ENCODE results near the gene GIPC2.

Gene GIPC2

DNA sequence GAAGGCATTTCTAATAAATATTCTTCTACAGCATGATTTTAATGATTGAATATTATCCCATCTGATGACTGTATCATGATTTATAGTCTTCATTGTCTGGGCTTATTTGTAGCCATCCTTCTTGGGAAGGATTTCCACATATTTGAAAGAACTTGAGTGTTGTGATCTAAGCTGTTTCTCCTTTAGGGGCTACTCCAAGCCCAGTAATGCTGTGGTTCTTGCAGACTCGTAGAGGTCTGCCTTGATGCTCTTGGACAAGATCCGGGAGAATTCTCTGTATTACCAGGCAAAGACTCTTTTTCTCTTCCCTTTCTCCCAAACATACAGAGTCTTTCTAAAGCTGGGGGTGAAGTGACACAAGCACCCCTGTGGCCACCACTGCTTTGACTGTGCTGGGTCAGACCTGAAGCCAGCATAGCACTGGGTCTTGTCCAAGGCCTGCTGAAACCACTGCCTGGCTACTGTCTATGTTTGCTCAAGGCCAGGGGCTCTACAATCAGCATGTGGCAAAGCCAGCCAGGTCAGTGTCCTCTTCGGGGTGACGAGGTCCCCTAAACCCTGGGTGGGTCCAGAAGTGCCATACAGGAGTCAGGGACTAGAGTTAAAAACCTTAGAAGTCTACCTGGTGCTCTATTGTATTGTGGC is 107.4 kb downstream of the GIPC2 start:
- DNase-seq: no peak

DNA sequence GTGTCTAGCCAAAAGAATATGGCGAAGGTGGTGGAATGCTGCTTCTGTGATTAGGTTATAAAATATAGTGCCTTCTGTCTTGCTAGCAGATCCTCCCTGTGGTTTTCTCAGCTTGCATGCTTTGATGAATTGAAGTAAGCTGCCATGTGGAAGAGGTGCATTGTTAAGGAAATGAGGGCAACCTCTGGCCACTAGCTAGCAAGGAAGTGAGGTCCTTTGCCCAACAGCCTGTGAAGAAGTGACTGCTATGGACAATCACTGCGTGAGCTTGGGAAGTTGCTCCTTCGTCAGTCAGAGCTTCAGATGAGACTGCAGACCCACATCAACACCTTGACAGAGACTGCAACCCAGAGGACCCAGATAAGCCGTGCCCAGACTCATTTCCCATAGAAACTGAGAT is 109.4 kb downstream of the GIPC2 start:
- DNase-seq: no peak

DNA sequence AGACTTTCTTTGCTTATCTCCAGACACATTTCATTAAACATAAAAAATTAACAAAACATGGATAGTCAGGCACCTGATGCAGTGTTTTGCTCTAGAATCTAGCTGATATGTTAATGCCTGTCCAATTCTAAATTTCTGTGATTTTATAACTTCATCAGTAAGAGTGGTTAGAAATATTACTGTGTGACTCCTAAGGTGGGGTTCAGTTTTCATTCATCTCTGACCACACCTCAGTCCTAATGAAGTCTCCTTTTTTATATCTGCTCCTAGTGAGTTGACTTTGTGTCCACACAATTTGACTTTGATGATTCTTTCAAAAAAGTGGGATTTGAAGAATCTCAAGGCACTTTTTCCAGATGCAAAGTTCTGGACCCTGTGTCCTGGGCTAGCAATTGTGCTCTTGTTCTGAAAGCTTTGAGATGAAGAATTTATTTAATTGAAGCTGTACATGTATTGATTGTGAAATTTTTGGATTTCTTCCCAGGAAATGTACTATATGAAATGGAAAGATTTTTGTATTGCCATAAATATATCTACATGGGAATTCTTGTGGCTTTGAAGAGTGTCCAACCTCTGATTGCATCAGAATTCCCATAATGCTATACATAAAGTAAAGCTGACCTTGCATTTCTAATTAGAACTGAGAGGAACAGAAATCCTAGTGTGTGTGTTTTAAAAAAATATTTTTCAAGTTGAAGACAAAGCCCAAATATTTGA is 111.2 kb downstream of the GIPC2 start:
- DNase-seq: no peak

DNA sequence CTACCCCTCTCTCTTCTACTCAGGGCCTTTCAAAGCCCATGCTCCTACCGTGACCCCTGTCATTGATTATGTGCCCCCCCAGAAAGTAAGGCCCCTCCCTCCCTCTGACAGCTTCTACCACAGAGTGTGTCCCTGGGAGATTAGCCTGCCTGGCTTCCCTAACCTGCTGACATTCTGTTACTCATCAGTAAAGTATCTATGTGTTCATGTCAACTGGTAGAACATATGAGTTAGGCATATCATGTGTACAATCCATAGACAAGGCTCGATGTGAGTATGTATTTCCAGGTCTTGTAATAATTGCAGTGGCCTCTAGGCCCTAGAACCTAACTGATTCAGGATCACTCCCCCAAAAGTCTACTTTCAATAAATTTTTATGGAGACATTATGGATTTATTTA is 120.0 kb downstream of the GIPC2 start:
- no peak for DNase-seq

DNA sequence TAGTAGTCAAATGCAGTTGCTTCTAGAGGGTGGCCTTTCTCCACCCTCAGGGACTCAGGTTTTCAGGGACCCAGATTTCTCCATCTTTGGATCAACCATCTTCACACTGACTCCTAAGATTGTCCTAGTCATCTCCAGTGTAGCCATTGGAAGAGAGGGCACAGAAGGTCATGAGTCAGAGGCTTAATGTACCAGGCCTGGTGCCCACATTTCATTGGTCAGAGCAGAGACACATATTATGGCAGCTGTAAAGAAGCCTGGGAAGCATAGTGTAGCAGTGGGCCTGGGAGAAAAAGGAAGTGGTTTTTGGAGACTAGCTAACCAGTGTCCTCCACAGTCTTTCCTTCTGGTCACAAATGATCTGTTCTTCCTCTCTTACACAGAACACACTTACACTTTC is 122.5 kb downstream of the GIPC2 start:
- DNase-seq: no peak

DNA sequence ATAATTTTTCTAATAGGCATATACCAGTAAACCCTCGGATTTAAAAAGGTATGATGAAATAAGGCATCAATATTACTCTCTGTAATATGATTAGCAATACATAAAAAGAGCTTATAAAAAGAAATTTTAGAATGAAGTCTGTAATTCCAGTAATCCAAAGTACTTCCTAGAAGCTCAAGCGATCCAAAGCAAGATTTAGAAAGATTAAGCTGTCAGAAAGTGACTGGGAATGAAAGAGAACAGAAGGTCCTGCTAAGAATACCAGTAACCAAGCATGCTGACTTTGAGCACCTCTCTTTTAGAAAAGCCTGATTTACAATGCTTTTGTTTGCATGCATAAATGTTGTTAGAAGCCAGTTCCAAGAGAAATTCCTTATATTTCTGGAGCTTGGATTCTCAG is 125.1 kb downstream of the GIPC2 start:
- no peak for DNase-seq

DNA sequence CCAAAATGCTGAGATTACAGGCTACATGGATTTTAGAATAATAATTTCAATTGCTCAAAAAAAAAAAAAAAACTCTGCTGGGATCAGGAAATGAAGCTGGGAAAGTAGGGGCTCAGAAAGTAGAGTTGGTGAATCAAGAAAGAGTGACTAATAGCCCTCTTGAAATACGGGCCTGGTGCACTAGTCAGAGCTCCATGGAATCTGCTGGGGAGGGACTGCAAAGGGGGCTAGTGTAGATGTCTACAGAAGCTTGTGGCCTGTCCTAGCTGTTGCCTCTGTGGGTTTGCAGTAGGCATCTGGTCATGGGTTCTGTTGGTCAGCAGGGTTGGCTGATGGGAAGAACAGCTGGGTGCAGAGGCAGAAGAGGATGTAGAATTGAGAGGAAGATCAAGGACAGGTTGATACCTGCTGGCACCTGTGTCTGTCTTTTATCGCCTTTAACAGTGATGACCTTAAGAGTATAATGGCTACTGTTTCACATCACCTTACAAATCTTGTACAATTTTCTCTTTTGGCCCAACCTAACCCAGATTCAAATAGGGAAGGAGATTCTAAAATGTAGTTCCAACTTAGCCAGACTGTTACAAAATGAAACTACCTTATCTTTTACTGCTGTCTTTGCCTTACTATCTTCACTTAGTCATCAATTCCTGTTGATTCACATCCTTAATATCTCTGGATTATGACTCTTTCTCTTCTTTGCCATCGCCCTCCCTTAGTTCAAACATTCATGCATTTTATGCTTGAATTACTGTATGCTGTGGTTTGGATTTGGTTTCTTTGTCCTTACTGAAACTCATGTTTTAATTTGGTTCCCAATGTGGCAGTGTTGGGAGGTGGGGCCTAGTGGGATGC is 126.2 kb downstream of the GIPC2 start:
- no peak for DNase-seq

DNA sequence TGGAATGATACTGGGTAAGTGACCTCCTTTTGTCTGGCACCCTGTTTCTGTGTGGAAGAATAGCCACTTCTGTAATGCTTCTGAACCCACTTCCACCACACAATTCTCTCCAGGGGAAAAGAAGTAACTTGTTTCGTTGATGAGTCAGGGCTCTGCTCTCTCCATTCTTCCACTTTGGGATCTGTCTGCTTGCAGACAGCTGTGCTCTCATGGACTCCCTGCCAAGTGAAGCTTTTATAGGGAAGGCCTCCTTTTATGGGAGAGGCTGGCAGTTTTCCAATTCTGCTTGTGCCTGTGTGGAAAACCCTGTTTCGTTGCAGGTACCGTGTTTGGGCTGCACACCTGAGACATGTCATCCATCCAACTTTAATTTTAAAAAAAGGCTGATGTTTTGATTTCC is 130.7 kb downstream of the GIPC2 start:
- no peak for DNase-seq

DNA sequence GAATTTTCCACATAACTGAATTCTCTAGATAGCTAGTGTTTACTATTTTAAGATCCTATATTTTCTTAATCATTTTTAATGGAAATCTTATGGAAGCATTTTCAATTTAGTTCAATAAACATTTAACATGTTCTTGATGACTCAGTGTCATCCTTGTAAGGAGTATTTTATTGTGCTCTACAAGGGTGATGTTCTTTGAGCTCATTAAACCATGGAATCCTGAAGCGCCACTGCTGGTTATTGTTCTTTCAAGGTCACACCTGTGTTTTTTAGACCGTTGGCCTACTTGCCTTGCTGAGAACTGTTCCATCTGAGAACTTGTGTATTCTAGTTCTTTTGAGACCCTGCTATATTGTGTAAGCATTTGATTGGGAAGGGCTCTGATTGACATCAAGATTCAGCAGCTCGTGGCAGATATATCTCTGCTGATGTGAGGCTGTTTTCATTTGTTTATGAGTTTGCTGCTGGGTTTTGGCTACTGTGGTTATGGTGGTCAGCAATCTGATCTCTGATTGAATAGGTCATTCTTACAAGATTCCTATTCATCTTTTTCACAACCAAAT is 132.0 kb downstream of the GIPC2 start:
- no peak for DNase-seq

DNA sequence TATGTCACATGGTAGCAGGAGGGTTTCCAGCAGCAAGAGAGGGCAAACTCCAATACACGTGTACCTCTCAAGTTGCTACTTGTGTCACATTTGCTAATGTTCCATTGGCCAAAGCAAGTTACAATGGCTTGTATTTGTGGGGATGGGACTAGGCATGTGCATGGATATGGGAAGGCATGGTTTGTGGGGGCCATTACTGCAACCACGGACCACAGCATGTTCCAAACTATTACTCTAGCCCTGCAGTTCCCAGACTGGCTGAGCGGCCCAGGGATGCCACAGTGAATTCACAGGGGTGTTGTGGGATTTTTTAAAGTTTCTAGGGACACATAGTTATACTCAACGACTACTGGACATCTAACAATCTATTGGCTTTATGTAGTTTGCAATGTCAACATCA is 133.1 kb downstream of the GIPC2 start:
- DNase-seq: no peak

DNA sequence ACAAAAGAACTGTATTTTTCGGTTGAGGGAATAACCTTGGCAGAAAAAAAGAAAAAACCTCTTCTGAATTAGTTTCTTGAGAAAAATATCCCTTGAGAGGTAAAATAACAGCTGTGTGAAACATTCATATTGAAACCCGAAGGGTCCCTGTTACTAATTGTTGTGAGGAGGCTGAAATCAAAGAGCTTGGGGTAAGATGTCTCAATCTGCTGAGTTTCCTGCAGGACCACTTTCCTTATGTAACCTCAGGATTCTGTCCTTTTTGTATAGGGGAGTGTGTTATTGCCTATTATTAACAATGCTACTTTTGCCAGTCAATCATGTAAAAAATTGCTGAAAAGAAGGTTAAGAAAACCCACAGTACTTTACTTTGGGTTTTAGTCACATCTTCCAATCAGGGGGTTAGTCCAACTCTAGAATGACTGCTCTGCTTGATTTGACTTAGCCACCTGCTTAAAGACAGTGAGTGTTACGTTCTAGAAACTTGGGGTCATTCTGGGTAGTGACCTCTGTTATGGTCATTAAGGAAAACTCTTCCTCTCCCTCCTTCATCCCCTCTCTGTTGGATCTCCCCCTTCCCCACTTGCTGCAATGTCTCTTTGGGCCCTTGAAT is 138.8 kb downstream of the GIPC2 start:
- DNase-seq: no peak

Data from hematopoietic multipotent progenitor cell treated with erythropoietin and hydrocortisone succinate and interleukin-3 and kit ligand, for 4 days (in vitro differentiated cells).